SK-N-MC (cell line): ENCODE data around the gene AQP1.

Experiments used
- EZH2 ChIP-seq: fragments of 200-600 bp; sonication (generic); IDR thresholded peaks from one replicate; pipeline ENCODE4 v1.6.1; 2017; ENCODE audit warnings: antibody characterized with exemption
- POLR2AphosphoS5 ChIP-seq: IDR thresholded peaks from 2 replicates; pipeline ENCODE4 v1.6.1; 2012; ENCODE audit warnings: mild to moderate bottlenecking, low read depth, low read length, borderline replicate concordance

DNA sequence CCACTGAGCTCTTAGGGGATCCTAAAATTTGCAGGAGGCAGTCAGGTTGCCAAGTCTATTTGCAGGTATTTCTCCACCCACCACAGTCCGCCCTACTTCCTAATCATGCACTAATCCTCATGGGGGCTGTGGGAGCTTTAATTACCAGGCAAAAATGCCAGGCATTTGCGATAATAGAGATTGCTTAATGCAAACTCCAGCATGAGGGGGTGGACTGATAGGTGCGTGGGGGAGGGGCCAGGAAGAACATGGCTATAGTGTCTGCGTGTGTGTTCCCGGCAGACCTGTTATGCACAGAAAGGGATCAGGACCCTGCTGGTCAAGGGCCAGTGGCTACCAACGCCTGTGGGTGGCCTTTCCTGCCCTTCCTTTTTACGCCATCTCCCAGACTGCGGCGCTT is 15.6 kb upstream of the AQP1 start:
- no peak for TF ChIP-seq POLR2AphosphoS5
- TF ChIP-seq EZH2: no peak
